Dermis blood vessel endothelial cell (primary cell): Measurements from ENCODE around the gene ZNF665. TPM values are rescaled to one million over a fixed set of nuclear protein-coding genes. Genes with fewer than 3 reads are reported as not detected.
A peak's percentile ranks its signal among the peaks of the same experiment; 100 is the strongest.
"Not testable (repeated sequence)": the region's sequence is repeated elsewhere in the genome, so short reads cannot be mapped to it uniquely, and the experiment has no call there.

Experiments used
- DNase-seq: peaks from one replicate; pipeline ENCODE4 v3.0.0; 2010
- total RNA-seq: library from RNA; depleted of rRNA; stranded (reverse); fragments of >200 nt; gene quantifications from 2 replicates; pipeline ENCODE4 v1.2.3, GENCODE V29; 2014

The ZNF665 gene
- total RNA-seq = 2.6 and 3.0 TPM in 2 replicates

GRCh38 chr19:53192771-53193534 lies at the start of gene ZNF665:
ZNF665 (minus strand) TSS chr19:53193358; CDS start chr19:53182898, 10,460 bp downstream.
- peak; percentile 90 for DNase-seq

DNA sequence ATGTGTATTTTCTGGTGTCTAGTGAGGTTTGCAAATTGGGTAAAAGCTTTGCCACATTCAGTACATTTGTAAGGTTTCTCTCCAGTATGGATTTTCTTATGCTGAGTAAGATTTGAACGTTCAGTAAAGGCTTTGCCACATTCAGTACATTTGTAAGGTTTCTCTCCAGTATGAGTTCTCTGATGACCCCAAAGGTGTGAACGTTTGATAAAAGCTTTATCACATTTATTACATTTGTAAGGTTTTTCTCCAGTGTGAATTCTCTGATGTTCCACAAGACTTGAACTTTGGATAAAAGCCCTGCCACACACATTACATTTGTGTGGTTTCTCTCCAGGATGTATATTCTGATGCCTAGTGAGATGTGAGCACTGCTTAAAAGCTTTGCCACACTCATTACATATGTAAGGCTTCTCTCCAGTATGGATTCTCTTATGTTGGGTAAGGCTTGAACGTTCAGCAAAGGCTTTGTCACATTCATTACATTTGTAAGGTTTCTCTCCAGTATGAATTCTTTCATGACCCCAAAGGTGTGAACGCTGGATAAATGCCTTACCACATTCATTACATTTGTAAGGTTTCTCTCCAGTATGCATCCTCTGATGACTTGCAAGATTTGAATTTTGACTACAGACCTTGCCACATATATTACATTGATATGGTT lies 44.1 kb upstream of the ZNF665 start:
- DNase-seq = no peak

GRCh38 chr19:53224606-53225005 lies 31.4 kb upstream of the ZNF665 start:
- no peak for DNase-seq

DNA sequence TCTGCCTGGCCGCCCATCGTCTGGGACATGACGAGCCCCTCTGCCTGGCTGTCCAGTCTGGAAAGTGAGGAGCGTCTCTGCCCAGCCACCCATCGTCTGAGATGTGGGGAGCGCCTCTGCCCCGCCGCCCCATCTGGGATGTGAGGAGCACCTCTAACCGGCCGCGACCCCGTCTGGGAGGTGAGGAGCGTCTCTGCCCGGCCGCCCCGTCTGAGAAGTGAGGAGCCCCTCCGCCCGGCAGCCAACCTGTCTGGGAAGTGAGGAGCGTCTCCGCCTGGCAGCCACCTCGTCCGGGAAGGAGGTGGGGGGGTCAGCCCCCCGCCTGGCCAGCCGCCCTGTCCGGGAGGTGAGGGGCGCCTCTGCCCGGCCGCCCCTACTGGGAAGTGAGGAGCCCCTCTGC lies 29.6 kb upstream of the ZNF665 start:
- not testable (repeated sequence) for DNase-seq

DNA sequence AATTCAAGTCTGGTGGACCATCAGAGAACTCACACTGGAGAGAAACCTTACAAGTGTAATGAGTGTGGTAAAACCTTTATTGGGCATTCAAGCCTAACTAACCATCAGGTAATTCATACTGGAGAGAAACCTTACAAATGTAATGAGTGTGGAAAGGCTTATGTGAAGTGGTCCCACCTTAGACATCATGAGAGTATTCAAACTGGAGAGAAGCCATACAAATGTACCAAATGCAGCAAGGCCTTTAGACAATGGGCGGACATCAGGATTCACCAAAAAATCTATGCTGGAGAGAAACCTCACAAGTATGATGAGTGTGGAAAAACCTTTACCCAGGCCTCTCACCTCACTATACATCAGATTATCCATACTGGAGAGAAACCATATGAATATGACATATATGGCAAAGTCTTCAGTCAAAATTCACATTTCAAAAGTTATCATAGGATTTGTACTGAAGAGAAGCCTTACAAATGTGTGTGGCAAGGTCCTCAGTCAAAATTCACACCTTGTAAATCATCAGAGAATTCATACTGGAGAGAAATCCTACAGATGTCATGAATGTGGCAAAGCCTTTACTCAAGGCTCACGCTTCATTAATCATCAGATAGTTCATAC lies 19.7 kb upstream of the ZNF665 start:
- DNase-seq = no peak

- DNase-seq = not testable (repeated sequence)
These were observed 18.4 kb upstream of the ZNF665 start for GRCh38 chr19:53211554-53211953.

DNA sequence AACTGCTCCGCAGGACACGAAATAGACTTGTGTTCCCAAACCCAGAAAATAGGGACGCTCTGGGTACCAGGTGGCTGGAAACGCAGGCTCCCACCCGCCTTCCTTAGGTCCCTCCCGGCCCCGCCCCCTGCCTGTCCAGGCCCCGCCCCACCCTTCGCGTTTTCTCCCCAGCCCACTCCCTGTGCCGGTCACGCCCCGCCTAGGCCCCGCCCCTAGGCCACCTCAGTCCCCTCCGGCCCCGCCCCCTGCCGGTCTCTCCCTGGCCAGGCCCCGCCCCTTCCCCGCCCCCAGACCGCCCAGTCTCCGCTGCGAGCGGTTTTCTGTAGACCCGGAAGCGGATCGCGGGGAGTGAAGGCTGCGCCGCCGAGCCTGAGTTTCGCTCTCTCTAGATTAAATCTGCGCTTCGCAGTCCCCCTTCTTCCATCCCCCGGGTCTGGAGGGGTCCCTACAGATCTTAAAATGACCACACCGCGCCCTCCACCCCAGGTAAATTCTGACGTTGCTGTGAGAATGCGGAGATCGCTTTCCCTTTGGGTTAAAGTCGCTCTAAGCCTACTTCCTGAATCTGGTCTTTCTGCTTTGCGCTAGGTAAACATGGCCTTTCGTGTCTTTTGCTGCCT lies 3.7 kb upstream of the ZNF665 start:
- peak; percentile 95 for DNase-seq

DNA sequence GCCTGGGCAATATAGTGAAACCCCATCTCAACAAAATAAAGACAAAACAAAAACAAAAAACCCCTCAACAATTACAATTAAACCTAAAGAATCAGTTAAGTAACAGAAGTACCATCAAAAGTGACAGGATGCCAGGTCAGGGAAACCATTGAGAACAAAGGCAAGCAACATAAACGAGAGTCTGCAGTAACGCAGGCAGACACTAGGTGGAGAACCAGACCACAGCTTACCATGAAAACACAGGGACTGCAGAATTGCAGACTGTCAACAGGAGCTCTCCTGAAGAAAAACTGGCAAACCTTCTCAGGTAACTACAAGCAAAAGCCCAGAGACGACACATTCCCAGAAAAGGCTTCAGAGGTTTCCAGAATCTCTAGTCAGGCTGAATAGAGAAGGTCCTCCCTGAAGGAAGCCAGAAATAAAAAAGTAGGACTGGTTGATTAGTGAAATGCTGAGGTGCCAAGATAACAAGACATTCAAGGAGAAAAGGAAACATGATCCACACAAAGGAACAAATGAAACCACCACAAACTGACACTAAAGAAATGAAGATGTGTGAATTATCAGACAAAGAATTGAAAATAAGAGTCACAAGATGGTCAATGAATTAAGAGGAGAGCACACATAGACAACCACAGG lies 2.2 kb upstream of the ZNF665 start:
- DNase-seq = peak; percentile 93

DNA sequence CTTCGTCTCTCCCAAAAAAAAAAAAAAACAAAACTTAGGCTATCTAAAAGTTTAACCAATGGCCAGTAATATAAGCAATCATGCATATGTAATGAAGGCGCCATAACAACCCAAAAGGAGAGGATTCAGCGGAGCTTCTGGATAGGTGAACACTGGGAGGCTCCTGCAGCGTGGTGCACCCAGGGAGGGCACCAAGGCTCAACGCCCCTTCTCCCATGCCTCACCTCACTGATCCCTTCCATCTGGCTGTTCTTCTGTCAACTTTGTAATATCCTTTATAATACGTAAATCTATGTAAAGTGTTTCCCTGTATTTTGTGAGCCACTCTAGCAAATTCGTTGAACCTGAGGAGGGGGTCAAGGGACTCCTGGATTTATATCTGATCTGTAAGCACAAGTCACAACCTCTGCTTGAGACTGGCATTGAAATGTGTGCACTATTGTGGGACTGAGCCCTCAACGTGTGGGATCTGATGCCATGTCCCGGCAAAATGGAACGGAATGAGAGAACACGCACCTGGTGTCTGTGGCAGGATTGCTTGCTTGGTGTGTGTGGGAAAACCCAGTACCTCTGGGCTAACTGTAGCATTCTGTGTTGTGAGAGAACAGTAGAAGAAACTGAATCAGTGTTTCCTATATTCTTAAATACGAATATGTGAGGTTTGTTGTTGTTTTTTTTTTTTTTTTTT lies 521 bp upstream of the ZNF665 start:
- no peak for DNase-seq

DNA sequence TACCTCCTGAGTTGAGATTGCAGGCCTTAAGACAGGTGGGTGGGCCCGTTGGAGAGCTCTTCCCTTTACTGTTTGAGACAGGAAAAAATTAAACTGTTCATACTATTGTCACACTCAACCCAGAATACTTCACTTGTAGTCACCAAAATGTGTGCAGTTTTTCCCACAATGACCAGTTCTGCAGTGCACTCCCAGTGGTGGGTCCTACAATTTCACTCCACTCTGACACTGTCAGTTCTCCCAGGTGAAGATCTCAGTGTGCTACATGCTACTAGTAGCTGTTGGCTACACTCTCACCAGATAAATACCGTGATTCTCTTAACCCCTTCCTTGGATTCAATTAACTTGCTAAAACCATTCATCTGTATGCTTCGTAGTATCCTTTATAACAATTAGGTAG lies 2.9 kb downstream of the ZNF665 start:
- no peak for DNase-seq

GRCh38 chr19:53189691-53190198 lies 3.4 kb downstream of the ZNF665 start:
- DNase-seq = peak; percentile 17

DNA sequence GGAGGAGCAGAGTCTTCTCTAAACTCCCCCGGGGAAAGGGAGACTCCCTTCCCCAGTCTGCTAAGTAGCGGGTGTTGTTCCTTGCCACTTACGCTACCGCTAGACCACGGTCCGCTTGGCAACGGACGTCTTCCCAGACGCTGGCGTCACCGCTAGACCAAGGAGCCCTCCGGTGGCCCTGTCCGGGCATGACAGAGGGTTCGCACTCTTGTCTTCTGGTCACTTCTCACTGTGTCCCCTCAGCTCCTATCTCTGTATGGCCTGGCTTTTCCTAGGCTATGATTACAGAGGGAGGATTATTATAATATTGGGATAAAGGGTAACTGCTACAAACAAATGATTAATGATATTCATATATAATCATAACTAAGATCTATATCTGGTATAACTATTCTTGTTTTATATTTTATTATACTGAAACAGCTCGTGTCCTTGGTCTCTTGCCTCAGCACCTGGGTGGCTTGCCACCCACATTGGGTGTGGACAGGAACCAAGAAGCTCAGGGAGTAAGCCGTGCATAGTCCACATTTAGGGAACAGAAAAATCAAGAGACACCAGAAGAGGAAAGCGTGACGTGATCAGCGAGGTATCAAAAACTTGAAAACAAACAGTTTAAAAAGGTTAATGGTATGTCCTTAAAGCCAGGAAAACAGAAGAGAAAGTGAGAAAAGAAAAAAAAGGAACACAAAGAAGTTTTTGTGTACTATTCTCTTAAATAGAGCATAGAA lies 7.8 kb downstream of the ZNF665 start:
- DNase-seq = peak; percentile 25

DNA sequence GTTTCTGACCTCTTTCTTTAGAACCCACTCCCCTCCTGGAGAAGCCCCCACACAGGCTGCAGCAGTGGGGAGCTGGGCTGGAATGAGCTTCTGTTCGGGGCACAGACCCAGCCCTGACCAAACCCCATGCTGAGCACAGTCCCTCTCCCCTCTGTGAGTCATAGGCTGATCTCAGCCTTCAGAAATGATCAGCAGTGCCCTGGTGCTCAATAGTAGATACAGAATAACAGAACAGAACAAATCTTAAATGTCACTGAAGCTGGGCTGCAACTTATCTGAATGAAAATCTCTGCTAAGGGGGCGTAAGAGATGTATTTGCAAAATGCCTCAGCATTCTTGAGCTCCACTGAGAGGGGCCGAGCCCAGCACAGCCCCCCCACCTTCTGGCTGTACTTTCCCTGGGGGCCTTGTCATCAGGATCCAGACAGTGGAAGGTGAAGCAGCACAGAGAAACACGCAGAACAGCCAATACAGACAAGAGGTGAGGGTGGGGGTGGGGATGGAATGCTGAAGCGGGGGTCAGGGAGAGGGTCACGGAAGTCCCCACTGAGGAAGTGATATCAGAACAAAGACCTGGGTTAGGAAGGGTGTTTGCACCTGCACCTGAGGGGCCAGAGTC lies 9.9 kb downstream of the ZNF665 start:
- DNase-seq = no peak

GRCh38 chr19:53182202-53182601 lies 11.0 kb downstream of the ZNF665 start:
- no peak for DNase-seq

GRCh38 chr19:53177986-53178385 lies 15.2 kb downstream of the ZNF665 start:
- DNase-seq = no peak

DNA sequence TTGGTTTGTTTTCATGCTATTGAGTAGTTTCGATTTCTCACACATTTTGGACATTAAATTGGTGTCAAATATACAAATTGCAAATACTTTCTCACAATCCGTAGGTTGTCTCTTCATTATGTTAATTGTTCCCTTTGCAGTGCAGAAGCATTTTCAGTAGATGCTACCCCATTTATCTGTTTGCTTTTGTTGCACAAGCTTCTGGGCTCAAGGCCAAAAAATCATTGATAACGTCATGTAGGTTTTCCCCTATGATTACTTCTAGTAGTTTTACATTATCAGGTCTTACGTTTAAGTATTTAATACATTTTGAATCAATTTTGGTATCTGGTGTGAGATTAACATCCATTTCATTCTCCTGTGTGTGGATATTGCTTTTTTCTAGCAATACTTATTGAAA lies 20.3 kb downstream of the ZNF665 start:
- peak; percentile 28 for DNase-seq

GRCh38 chr19:53165691-53166091 lies 27.5 kb downstream of the ZNF665 start:
- DNase-seq = no peak

DNA sequence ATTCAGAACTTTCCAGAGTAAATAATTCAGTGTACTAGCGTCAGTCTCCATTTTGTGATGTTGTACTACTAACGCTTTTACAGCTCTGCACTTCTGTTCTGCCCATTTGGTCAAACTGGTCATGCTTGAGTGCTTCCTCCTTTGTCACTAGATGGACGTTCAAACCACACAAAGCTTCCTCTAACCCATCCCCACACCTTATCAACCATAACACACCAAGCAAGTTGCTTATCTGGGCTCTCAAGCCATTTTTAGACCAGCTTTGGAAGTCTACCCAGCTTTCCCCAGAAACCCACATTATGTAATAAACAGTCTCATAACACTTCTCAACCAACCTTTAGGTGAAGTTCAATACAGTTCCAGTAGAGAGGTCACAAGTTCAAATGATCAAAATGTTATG lies 32.0 kb downstream of the ZNF665 start:
- no peak for DNase-seq

GRCh38 chr19:53160350-53160749 lies 32.8 kb downstream of the ZNF665 start:
- no peak for DNase-seq

DNA sequence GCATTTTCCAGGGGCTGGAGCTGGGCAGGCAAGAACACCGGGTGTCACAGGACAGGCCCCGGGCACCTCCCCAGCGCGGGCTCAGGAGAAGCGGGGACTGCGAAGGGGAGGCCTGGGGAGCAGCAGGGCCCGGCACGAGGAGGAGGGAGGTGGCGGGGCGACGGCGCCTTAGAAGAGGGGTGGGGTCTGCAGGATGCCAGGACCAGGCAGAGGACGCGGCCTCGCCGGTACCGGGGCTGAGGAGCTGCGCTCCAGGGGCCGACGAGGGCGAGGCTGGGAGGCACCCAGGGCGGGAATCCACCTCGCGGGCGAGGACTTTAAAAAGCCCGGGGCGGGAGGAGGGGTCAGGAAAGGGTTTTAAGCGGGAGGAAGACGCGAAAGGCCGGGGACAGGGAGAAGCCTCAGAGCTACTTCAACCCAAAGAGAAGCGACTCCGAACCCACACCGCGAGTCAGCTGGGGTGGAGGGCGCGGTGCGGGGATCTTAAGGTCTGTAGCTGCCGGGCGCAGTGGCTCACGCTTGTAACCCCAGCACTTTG lies 35.0 kb downstream of the ZNF665 start:
- peak; percentile 38 for DNase-seq

DNA sequence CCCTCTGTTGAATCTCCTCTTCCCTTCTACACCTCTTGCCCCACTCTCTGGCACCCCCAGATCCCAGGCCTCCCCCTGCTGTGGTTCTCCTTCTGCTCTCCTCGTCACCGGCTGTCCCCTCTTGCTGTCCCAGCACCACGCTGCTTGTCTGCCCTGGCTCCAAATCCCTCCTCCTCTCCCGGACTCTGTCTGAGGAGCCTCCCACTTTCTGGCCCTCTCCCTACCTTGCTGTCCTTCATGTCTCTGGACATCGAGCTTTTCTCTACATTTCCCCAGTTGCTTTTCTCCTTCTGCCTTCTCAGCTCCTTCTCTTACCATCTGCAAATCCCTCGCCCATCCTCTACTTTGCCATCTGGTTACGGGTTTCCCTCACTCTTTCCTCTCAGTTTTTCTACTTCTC lies 35.5 kb downstream of the ZNF665 start:
- DNase-seq = peak; percentile 39
